Gastroesophageal sphincter (tissue), 3 donors: ENCODE data around the gene TTBK2.

Source experiments
- EP300 ChIP-seq: sonication (generic); formaldehyde crosslinking; IDR thresholded peaks from one replicate; pipeline ENCODE4 v1.6.1; 2017; ENCODE audit warnings: antibody characterized with exemption, mild to moderate bottlenecking
- POLR2A ChIP-seq, 2 donors: fragments of 450-650 bp; IDR thresholded peaks; one replicate each; pipeline ENCODE4 v1.6.1; 2017; ENCODE audit warnings: antibody characterized with exemption in 2 of 2, mild to moderate bottlenecking in 2 of 2, moderate library complexity in 1 of 2
- POLR2AphosphoS5 ChIP-seq: sonication (generic); formaldehyde crosslinking; IDR thresholded peaks from one replicate; pipeline ENCODE4 v1.6.1; 2017; ENCODE audit warnings: antibody characterized with exemption
- TF ChIP-seq, protein P1 (sequence below), 4 experiments: fragments of 200-600 bp in 2 of 4; fragments of 450-650 bp in 2 of 4; sonication (generic) in 1 of 4; IDR thresholded peaks; one replicate each; pipeline ENCODE4 v1.5.1; 2017 to 2019; ENCODE audit warnings: antibody characterized with exemption in 4 of 4, mild to moderate bottlenecking in 2 of 4, moderate library complexity in 2 of 4

DNA sequence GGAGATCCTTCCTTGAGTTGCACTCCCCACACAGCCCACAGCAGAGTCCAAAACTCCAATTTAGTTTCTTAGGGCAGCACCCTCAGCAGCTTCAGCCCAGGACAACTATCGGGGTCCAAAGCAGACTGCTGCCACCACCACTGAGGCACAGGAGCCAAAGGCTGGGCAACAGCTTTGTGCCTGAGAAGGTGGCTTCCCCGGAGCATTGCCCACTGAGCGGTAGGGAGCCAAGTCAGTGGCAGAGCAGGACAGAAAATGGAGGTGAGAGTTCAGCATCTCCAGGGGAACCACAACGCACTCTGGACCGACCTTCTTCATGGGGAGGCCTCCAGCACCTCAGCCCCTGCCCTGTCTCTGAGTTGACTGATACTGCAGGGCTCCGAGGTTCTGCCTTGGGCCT lies 227.1 kb downstream of the TTBK2 start:
- TF ChIP-seq POLR2AphosphoS5 (no peak), POLR2A (IDR thresholded peaks at IDR 0.05) (no peak), EP300 (no peak)
- TF ChIP-seq, protein P1, sequence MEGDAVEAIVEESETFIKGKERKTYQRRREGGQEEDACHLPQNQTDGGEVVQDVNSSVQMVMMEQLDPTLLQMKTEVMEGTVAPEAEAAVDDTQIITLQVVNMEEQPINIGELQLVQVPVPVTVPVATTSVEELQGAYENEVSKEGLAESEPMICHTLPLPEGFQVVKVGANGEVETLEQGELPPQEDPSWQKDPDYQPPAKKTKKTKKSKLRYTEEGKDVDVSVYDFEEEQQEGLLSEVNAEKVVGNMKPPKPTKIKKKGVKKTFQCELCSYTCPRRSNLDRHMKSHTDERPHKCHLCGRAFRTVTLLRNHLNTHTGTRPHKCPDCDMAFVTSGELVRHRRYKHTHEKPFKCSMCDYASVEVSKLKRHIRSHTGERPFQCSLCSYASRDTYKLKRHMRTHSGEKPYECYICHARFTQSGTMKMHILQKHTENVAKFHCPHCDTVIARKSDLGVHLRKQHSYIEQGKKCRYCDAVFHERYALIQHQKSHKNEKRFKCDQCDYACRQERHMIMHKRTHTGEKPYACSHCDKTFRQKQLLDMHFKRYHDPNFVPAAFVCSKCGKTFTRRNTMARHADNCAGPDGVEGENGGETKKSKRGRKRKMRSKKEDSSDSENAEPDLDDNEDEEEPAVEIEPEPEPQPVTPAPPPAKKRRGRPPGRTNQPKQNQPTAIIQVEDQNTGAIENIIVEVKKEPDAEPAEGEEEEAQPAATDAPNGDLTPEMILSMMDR (IDR thresholded peaks at IDR 0.05), result no peak
